PC-9 (cell line): Measurements from ENCODE around the gene BRPF1. TPM values are rescaled to one million over a fixed set of nuclear protein-coding genes. Genes with fewer than 3 reads are reported as not detected.

ENCODE experiments used
- BruUV-seq: library from RNA; stranded (reverse); fragments of 400-500 nt; replicated peaks from 2 replicates; lab custom pipeline; 2021; lab: Mats Ljungman, UMichigan
- CTCF ChIA-PET: fragments of 300-600 bp; sonication (Branson Sonifier 250); formaldehyde crosslinking; loops from one replicate; lab custom pipeline; 2022; ENCODE audit warnings: antibody characterized with exemption; lab: Charles Lee
- POLR2A ChIA-PET: fragments of 300-600 bp; sonication (Branson Sonifier 250); formaldehyde crosslinking; loops from one replicate; lab custom pipeline; 2022; ENCODE audit warnings: antibody characterized with exemption; ENCODE audit not compliant: unreplicated experiment; lab: Charles Lee
- DNase-seq, 2 experiments: peaks; one replicate each; pipeline versions ENCODE4 v3.0.0 to v3.0.0-alpha.2; 2015 to 2022; ENCODE audit warnings: mixed read lengths in 1 of 2
- H2AFZ ChIP-seq: fragments of 200-600 bp; sonication (generic); 2 replicates; pipeline ENCODE4 v1.8.1; 2017; ENCODE audit warnings: antibody characterized with exemption
- H3F3A ChIP-seq: fragments of 200-600 bp; sonication (generic); 2 replicates; pipeline ENCODE4 v1.8.1; 2017; ENCODE audit warnings: antibody characterized with exemption, mild to moderate bottlenecking, low read depth; ENCODE audit not compliant: insufficient read depth
- H3K27ac ChIP-seq: fragments of 200-600 bp; sonication (generic); 2 replicates; pipeline ENCODE4 v1.6.1; 2016; ENCODE audit warnings: mixed run types
- H3K27me3 ChIP-seq: fragments of 200-600 bp; sonication (generic); 2 replicates; pipeline ENCODE4 v1.6.1; 2016; ENCODE audit warnings: low read depth, mixed run types; ENCODE audit not compliant: insufficient read depth
- H3K36me3 ChIP-seq: fragments of 200-600 bp; sonication (generic); 2 replicates; pipeline ENCODE4 v1.6.1; 2016; ENCODE audit warnings: low read depth, mixed run types
- H3K4me1 ChIP-seq: fragments of 200-600 bp; sonication (generic); replicated peaks from 2 replicates; pipeline ENCODE4 v1.6.1; 2016; ENCODE audit warnings: mixed run types; ENCODE audit not compliant: insufficient read depth
- H3K4me2 ChIP-seq: fragments of 200-600 bp; sonication (generic); 2 replicates; pipeline ENCODE4 v1.6.1; 2017; ENCODE audit warnings: mixed run types
- H3K4me3 ChIP-seq: fragments of 200-600 bp; sonication (generic); 2 replicates; pipeline ENCODE4 v1.6.1; 2016; ENCODE audit warnings: mixed run types
- H3K79me2 ChIP-seq: fragments of 200-600 bp; sonication (generic); 2 replicates; pipeline ENCODE4 v1.6.1; 2017; ENCODE audit warnings: low read depth, mixed run types
- H3K9me2 ChIP-seq: fragments of 200-600 bp; sonication (generic); 2 replicates; pipeline ENCODE4 v1.8.1; 2017; ENCODE audit warnings: mild to moderate bottlenecking; ENCODE audit not compliant: insufficient read depth
- H3K9me3 ChIP-seq: fragments of 200-600 bp; sonication (generic); 2 replicates; pipeline ENCODE4 v1.8.1; 2016; ENCODE audit warnings: low read depth; ENCODE audit not compliant: insufficient read depth
- H4K20me1 ChIP-seq: fragments of 200-600 bp; sonication (generic); 2 replicates; pipeline ENCODE4 v1.8.1; 2017; ENCODE audit not compliant: insufficient read depth
- CTCF ChIP-seq: fragments of 200-600 bp; sonication (generic); conservative IDR thresholded peaks from 2 replicates; pipeline ENCODE4 v1.6.1; 2017; ENCODE audit warnings: mixed run types, antibody characterized with exemption, mild to moderate bottlenecking, moderate library complexity
- EZH2 ChIP-seq: fragments of 200-600 bp; sonication (generic); IDR thresholded peaks from 2 replicates; pipeline ENCODE4 v1.8.0; 2017; ENCODE audit warnings: antibody characterized with exemption, low read depth
- intact Hi-C: fragments of 100-400 bp; cut with micrococcal nuclease; formaldehyde crosslinking; loops from one replicate; pipeline ENCODE4 v1.10.0; 2022; ENCODE audit not compliant: unreplicated experiment
- total RNA-seq: library from RNA; stranded (reverse); gene quantifications from 2 replicates; pipeline ENCODE4 v1.2.3, GENCODE V29; 2021

Gene BRPF1
- total RNA-seq, 1 experiment from 2014 or later = 15.9 TPM

GRCh38 chr3:9765865-9766264 lies 34.3 kb downstream of the BRPF1 start:
- CTCF ChIA-PET = no interaction called here
- H2AFZ ChIP-seq = no peak overlapping the region

GRCh38 chr3:9767418-9767817 lies 35.9 kb downstream of the BRPF1 start:
- Histone ChIP-seq H3K9me2 (no peaks in the 10 kb centered on the region), H3K9me3 (no peaks in the 10 kb centered on the region), H3K27ac (no peak overlapping the region), H3F3A (peaks cover 10% of the 10 kb centered on the region; the same call in 1 of the 2 replicates), H3K79me2 (no peaks in the 10 kb centered on the region), H2AFZ (no peak overlapping the region), H3K4me2 (no peak overlapping the region), H3K36me3 (no peaks in the 10 kb centered on the region), H3K4me3 (no peak overlapping the region), H4K20me1 (no peaks in the 10 kb centered on the region), H3K27me3 (peaks cover 7% of the 10 kb centered on the region; the same call in 1 of the 2 replicates), H3K4me1 (no peaks in the 10 kb centered on the region)
- intact Hi-C loops = no loop called here
- TF ChIP-seq EZH2 = no peak
- BruUV-seq = no TSS peak
- DNase-seq = no peak
- POLR2A ChIA-PET = no interaction called here
- CTCF ChIA-PET = no interaction called here

More at GRCh38 chr3:9765865-9766264, 34.3 kb downstream of the BRPF1 start:
- no peaks in the 10 kb centered on the region for H4K20me1 ChIP-seq
- intact Hi-C loops = no loop called here
- no peaks in the 10 kb centered on the region for H3K9me3 ChIP-seq
- H3K36me3 ChIP-seq = no peaks in the 10 kb centered on the region
- H3K4me2 ChIP-seq = no peak overlapping the region
- no peaks in the 10 kb centered on the region for H3K79me2 ChIP-seq
- no peak for DNase-seq
- H3K27ac ChIP-seq = no peak overlapping the region
- BruUV-seq = no TSS peak
- H3K9me2 ChIP-seq = no peaks in the 10 kb centered on the region
- H3K4me3 ChIP-seq = no peak overlapping the region
- POLR2A ChIA-PET = no interaction called here
- no peak for TF ChIP-seq CTCF
- no peak for TF ChIP-seq EZH2
- H3K4me1 ChIP-seq = no peaks in the 10 kb centered on the region
- peaks cover 7% of the 10 kb centered on the region; the same call in 1 of the 2 replicates for H3K27me3 ChIP-seq
- H3F3A ChIP-seq = no peaks in the 10 kb centered on the region

- no peak overlapping the region for H3K4me2 ChIP-seq
- no peaks in the 10 kb centered on the region for H3K4me1 ChIP-seq
- H3K9me3 ChIP-seq = no peaks in the 10 kb centered on the region
- H3K27me3 ChIP-seq = peaks cover 7% of the 10 kb centered on the region; the same call in 1 of the 2 replicates
- BruUV-seq = no TSS peak
- H3K36me3 ChIP-seq = no peaks in the 10 kb centered on the region
- H3K79me2 ChIP-seq = no peaks in the 10 kb centered on the region
- no peak overlapping the region for H3K4me3 ChIP-seq
- no peak for DNase-seq
- H4K20me1 ChIP-seq = no peaks in the 10 kb centered on the region
- peaks cover 14% of the 10 kb centered on the region; the same call in 1 of the 2 replicates for H3F3A ChIP-seq
- CTCF ChIA-PET = interaction anchor here (0.5 kb wide), 1 partner anchor 270 kb away, joined by 27 read pairs; no protein-coding TSS in a partner anchor
- no peak overlapping the region for H2AFZ ChIP-seq
- H3K9me2 ChIP-seq = no peaks in the 10 kb centered on the region
- POLR2A ChIA-PET = no interaction called here
- H3K27ac ChIP-seq = no peak overlapping the region
- no peak for TF ChIP-seq CTCF
- no peak for TF ChIP-seq EZH2
- intact Hi-C loops = no loop called here
Observed at GRCh38 chr3:9768141-9768775, 36.7 kb downstream of the BRPF1 start.
